Amniotic stem cell (primary cell): ENCODE data around the gene HELLS.
A peak's percentile ranks its signal among the peaks of the same experiment; 100 is the strongest.
"Not testable (repeated sequence)": the region's sequence is repeated elsewhere in the genome, so short reads cannot be mapped to it uniquely, and the experiment has no call there.

Experiments used
- DNase-seq: peaks from one replicate; lab custom pipeline; 2025; lab: John Stamatoyannopoulos, UW

The HELLS gene

DNA sequence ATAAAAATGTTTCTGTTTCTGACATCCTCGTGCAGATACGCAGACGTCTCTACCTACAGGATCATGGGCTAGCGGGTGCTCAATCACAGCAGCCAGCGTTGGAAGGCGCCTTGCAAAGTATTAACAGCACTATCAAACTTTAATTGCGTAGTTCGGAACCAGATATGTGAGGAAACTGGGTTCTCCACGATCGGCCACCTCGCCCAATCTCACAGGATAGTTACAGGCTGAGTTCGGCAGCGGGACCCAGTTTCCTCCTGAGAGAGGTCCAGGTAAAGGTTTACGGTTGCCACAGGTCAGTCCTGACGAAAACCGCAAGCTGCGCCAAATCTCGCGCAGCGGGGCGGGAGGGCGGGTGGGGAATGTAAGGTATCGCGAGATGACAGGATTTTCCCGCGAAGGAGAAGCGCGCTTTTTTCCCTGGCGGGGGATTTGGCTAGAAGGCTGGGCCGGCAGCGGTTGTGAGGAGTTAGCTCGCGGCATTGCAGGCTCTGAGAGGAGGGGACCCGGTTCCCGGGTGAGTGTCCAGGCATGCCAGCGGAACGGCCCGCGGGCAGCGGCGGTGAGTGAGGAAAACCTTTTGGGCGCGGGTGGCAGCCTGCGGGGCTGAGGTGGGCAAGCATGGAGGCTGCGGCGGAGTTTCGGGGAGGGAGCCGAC, at the start of gene HELLS:
TSS of gene HELLS (plus strand) at position 398 of the 658 bp plus-strand sequence. CDS start at position 532, 134 bp downstream.
- peak; percentile 66 for DNase-seq

DNA sequence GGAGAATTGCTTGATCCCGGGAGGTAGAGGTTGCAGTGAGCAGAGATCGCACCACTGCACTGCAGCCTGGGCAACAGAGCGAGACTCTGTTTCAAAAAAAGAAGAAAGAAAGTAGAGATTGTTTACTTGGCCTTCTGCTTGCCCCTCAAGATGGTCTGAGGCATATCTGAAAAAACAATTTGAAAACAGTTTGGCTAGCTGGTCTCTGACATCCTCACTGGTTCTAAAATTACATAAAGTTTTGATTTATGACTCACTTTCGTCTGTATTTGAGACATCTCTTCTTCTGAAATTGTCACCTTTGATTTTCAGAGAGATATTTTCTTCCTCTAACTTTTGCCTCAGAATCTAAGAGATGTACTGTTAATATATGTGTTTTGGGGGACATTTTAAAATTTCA, 49.6 kb upstream of the HELLS start:
- DNase-seq, result no peak

DNA sequence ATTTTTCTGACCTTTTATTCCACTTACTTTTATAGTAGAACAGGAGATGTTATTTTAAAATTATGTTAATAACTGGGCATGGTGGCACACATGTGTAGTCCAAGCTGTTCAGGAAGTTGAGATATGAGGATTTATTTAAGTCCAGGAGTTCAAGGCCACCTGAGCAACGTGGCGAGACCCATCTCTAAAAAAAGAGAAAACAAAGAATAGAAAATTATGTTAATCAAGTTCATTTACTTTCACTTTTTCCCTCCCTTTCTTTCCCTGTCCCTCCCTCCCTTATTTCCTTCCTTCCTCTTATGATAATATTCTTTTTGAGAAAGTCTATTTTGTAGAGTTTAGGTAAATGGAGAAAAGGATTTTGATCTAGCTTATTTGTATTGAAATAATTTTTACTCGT, 48.9 kb upstream of the HELLS start:
- no peak for DNase-seq

DNA sequence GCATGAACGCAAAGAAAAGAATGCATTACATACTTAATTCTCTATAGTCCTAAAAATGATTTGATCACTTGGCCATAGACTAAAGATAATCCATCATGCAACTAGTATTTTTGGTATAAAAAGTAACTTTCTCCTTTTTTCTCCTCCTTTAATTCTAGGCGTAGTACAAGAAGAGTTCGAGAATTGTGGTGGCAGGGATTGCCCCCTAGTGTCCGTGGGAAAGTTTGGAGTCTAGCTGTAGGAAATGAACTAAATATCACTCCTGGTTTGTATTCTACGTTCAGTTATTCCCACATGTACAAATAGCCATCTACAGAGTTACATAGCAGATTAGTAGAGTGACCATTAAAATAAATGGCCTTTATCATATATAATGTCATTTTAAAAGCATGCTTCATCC, 45.5 kb upstream of the HELLS start:
- DNase-seq, result no peak

DNA sequence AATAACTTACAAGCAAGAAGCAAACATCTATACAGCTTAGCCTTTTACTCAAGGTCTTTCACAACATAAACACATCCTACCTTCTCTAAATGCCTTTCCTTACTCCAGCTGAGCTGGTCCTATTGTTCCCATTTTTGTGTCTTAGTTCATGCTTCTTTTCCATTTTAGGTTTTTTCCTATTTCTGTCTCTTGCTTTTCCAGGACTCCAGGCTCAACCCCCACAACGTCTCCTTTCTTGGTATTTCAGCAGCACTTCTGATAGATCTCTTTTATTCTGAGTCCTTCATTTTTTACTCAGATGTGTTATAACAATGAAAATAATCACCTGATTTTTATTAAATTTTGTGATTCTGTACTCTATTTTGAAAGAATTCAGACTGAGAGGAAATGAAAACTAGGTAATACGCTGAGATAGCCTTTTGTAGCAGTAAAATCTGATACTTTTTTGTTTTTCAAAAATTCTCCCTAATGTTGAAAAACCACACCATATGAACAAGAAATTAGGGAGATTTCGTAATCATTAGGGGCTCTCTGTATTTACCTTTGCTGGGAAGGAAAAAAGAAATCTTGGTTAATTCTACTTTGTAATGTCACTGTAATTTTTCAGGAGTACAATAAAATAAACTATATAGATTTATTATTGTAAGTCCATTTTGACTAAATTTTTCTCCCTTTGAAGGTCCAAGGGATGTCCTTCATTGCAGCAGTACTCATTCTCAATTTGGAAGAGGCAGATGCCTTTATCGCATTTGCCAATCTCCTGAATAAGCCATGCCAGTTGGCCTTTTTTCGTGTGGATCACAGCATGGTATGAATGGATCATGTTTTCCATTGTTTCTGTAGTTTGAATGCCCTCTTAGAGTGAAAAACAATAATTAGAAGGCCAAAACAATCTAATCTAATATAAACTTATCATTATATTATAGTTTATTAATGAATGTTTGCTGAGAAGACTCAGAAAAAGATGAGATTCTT, 24.0 kb upstream of the HELLS start:
- DNase-seq, result no peak

DNA sequence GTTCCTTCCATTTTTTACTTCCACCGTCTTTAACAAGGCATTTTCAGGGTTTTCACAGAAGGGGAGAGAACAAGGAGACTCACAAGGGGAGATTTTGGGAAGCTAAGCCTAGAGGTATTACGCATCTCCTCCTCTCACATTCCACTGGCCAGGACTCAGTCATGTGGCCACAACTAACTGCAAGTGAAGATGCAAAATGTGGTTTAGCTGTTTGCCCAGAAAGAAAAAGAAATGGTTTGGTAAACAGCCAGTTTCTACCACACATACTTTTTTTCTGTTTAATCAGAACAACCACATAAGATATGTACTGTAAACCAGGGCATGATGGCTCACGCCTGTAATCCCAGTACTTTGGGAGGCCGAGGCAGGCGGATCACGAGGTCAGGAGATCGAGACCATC, 21.4 kb upstream of the HELLS start:
- no peak for DNase-seq

DNA sequence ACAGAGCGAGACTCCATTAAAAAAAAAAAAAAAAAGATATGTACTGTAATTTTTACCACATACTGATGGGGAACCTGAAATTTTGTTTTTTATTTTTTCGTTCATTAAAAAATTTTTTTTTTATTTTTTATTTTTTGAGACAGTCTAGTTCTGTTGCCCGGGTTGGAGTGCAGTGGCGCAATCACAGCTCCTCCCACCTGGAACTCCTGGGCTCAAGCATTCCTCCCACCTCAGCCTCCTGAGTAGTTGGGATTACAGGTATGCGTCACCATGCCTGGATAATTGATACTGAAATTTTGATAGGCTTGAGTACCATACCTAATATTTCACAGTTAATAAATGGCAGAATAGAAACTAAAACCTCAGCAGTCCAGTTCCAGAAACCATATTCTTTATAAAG, 20.9 kb upstream of the HELLS start:
- no peak for DNase-seq

DNA sequence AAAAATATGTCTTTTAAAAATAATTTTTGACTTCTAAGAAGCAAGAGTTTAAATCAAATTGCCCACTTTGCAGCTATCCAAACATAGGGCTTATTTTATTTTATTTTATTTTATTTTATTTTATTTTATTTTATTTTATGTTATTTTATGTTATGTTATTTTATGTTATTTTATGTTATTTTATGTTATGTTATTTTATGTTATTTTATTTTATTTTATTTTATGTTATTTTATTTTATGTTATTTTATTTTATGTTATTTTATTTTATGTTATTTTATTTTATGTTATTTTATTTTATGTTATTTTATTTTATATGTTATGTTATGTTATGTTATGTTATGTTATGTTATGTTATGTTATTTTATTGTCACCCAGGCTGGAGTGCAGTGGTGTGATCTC, 14.0 kb upstream of the HELLS start:
- DNase-seq, result not testable (repeated sequence)

DNA sequence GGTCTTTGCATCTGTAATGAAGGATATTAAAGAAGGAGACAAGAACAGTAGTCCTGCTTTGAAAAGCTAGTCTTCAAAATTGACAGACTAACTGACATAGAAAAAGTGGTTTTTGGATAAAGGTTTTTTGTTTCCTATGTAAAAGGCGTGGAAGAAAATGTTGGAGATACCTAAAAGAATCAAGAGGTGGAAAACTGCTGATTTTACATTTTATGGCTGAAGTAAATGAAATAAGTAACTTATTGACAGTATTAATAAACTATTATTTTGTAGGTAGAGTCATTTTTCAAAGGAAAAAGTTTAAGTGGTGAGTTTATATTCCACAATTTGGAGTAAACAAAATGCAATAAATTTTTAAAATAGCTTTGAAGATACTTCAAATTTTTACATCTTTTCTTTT, 12.6 kb upstream of the HELLS start:
- DNase-seq, result no peak

DNA sequence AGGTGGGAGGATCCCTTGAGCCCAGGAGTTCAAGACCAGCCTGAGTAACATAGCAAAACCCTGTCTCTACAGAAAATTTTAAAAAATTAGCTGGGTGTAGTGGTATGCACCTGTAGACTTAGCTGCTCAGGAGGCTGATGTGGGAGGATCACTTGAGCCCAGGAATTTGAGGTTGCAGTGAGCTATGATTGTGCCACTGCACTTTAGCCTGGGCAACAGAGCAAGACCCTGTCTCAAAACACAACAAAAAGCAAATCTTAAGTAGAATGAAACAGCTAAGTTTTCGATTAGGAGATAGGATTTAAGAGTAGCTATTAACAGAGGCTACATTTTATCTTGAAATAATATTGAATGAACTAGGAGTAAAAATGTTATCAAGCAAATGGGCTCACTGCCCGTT, 3.3 kb upstream of the HELLS start:
- DNase-seq, result not testable (repeated sequence)

DNA sequence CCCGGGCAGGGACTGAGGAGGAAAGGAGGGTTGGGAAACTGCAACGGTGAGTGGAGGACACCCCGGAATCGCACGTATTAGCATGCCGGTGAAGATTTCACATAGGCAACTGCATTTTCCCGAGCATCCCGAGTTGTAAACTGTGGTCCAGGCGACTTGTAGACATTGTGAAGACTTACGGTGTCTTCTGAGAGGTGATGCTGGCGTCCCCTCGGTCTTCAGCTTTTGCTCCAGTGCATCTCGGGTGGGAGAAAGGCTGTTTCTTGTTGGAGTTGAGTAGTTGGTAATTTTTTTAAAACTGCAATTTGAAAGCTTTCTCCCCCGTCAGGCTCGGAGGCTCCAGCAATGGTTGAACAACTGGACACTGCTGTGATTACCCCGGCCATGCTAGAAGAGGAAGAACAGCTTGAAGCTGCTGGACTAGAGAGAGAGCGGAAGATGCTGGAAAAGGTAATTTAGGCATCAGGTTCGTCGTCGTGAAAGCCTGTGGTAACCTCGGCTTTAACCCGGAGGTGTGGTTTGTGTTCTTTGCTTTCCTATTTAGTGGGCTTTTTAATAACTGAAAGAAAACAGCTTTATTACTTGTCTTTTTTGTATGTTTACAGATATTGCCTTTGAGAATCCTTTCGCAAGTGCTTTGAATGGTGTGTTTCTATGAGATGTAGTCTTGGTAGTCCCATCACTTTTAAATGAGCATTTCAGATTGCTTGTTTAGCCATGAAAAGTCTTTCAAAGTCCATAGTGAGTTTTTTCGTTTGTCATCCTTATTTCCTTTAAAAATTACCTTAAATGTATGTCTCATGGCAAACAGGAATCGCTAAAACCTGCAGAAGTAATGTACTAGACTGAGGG, 687 bp downstream of the HELLS start:
- DNase-seq, result no peak

DNA sequence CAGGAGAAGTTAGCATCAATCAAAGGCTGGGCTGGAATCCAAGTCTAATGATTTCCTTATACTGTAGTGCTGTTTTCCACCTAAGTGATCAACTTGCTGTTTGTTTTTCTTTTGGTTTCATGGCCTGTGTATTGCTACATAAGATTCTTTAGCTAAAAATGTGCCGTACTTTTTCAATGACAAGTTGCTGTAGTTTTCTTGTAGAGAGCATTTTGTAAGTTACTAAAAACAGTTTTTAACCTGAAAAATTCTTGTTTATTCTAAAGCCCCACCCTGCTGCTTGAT, 1.3 kb downstream of the HELLS start:
- DNase-seq, result no peak

DNA sequence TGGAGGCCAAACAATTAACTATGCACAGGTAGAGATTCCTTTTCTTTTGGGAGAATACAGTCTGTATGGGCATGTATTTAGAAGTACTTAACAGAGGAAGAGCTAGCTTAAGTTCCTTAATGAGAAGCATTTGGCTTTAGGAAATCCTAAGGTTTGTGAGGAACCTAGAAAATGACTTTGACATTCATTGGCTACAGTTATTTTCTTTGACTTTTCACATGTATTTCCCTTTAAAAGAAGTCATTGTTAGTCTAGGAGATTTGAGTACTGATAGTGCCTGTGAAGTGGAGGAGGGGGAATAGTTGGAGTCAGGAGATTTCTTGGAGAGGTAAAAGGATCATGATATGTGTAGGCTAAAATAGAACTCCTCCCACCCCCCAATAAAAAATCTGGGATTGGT, 3.6 kb downstream of the HELLS start:
- DNase-seq, result no peak

DNA sequence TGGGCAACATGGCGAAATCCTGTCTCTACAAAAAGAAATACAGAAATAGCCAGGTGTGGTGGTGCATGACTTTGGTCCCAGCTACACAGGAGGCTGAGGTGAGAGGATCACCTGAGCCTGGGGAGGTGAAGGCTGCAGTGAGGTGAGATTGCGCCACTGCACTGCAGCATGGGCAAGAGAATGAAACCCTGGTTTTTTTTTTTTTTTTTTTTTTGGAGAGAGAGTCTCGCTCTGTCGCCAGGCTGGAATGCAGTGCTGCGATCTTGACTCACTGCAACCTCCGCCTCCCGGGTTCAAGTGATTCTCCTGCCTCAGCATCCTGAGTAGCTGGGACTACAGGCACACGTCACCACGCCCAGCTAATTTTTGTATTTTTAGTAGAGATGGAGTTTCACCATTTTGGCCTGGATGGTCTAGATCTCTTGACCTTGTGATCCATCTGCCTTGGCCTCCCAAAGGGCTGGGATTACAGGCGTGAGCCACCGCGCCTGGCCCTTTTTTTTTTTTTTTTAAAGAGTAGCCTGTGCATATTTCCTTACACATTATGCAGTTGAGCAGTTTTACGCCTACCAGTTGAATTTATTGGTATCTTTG, 22.2 kb downstream of the HELLS start:
- not testable (repeated sequence) for DNase-seq

DNA sequence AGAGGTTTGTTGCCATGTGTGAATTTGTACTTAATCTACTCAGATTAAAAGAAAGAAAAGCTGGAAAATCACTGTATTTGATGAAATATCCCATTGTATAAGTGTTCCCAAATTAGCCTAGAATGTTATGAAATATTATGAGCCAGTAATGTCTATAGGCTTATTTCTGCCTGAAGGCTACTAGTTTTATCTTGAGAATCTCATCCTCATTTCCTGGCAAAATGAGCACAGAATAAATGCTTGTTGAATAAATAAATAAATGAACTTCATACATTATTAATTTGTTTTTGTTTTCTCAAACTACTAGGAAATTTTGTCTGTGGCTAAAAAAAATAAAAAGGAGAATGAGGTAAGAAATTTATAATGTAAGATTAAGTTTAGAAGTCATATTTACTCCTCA, 25.5 kb downstream of the HELLS start:
- no peak for DNase-seq

DNA sequence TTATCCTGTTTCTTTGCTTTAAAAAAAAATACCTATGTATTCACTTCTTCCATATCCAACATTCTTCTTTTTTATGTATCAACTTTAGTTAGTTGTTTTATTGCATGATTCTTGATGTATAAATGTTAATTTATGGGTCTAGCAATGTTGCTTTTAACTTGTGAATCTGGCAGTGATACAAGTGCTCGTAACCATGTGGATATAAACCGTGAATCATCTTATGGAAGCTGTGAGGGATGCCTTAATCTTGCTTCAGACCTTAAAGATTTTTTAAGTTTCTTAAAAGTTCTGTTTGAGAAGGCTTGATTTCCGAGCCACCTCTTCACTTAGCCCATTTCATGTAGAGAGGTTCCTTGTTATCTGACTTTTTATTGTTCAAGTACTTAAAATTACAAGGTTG, 25.9 kb downstream of the HELLS start:
- no peak for DNase-seq

DNA sequence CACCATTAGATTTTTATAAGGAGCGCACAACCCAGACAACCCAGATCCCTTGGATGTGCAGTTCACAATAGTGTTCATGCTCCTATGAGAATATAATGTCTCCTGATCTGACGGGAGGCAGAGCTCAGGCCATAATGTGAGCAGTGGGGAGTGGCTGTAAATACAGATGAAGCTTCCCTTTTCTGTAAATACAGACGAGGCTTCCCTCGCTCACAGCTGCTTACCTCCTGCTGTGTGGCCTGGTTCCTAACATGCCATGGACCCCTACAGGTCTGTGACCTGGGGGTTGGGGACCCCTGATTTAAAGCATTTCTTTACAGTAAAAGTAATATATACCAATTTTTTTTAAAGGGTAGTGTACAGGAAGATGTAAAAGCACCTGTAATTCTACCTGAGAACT, 33.2 kb downstream of the HELLS start:
- DNase-seq, result no peak

DNA sequence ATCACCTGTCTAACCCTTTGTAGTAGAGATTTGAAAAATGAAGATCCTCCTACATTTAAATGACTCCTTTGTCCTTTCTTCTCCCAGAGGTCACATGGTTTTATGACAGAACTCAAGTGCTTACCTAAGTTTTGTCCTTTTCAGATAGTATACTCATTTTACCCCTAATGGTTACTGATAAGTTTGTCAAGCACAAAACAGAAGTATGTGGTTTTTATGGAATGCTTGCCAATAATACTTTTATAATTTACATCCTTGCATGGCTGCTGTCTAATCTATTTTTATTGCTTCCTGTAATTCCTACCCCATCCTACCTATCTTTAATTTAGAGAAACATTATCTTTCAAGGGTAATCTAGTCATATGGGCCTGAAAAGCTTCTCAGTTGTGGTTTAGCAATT, 37.5 kb downstream of the HELLS start:
- no peak for DNase-seq

DNA sequence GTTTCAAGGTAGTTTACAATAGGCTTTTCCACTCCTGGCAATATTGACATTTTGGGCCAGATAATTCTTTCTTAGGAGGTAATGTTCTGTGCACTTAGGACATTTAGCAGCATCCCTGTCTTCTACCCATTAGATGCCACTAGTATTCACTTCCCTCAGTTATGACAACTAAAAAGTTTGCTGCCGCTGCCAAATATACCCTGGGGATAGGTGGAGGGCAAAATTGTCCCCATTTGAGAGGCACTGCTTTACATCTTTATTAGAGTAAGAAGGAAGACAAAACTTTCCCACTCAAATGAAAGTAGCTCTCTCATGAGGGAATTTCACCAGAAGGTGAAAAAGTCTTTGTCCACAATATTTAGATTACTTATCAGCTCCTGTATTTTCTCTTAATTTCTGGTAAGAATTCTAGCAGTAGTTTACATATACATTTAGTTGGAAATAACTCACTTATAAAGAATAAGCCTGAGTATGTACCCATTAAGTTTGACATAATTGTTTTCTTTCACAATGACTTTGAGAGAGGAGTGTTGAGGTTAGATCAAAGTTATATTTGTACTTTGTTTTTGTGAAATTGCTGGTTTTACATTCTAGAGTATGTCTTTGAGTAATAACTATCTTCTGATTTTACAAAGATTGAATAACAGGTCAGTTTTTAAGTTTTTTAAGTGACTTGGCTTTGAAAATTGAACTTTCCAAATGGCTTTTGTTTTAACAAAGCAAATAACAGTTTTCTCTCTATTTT, 46.0 kb downstream of the HELLS start:
- DNase-seq, result no peak

DNA sequence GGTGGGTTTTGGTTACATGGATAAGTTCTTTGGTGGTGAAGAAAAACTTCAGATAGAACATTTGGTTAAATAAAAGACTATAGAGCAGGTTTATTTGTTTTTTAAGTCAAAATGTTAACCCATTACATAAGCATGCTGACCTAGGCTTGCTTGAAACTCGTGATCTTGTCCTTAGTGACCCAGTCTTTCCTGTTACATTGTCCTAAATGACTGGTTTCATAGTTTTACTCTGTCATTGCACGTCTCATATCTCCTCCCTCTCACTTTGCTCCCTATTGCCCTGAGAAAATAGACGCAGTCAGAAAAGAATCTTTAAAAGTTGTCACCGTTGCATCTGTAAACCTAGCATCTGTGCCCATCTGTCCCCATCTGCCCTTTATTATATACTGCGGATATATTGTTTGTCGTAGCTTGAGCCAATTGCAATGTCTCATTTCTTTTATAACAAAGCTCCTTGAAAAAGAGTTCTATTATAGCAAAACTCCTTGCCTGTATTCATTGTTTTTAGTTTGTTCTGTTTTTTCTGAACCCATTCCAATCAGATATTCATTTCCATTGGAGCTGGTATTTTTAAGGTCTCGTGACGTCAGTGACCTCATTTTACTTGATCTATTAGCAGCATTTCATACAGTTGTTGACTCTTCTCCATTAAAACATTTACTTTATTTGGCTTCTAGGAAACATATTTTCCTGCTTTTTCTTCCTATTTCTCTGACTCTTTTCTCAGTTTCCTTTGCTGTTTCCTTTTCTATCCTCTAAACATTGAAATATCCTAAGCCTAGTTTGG, 57.3 kb downstream of the HELLS start:
- DNase-seq, result no peak

DNA sequence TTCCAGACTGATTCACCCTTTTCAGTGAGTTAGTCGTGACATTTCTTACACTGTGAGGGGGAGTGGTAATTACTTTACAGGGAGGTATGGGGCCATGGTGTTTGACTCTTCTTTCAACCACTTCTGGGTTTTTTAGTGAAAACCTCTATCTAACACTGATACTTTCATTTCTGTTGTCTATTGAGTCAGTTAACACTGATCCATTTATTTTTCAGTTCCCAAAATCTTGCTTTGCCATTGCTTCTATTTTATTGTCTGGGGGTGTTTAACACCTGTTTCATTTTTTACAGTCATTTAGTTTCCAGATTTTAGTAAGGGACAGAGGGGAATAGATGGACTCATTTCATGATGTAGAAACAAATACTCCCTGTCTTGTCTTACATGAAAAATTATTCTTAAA, 61.5 kb downstream of the HELLS start:
- no peak for DNase-seq
